Measurements from ENCODE around the gene LRRC47. TPM values are rescaled to one million over a fixed set of nuclear protein-coding genes. Genes with fewer than 3 reads are reported as not detected.

Gene LRRC47
- total and polyA plus RNA-seq, 2 of the 13 experiments (the other 11 are each of a cell fraction or from before 2014, with no cell fraction given): 18.3 to 52.5 TPM

DNA sequence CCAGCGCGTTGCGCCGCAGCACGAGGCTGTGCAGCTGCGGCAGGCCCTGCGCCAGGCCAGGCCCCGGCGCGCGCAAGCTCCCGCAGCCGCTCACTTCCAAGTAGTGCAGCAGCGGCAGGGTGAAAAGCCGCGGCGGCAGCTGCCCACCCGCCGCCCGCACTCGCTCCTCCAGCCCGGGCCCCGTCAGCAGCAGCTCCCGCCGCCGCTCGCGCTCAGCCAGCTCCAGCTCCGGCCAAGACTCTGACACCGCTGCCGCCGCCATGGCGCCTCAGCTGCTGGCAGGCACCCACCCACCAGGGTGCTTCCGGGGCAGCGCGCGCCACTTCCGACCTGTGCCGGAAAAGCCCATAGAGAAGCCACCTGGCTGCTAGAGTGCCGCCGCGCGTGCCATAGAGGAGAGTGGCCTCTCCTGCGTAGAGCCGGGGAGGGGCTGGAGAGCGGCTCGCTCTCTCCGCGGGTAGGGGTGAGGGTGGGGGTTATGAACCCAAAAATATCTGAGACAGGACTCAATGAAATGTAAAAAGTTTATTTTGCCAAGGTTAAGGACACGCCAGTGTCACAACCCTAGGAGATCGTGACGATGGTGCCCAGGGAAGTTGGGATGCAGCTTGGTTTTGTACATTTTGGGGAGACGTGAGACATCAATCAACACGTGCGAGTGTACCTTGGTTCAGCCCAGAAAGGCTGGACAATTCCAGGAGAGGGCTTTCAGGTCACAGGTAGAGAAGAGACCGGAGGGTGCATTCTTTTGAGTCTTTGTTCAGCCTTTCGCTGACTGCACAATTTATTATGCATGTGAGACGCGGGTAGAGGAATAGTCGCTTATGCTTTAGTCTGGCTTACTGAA is at the start of gene LRRC47 (continued):
- TF ChIP-seq ZNF513 (CRISPR knock-in tag; conservative IDR thresholded peaks at IDR 0.05): no peak
- TF ChIP-seq ZNF761 (CRISPR knock-in tag; conservative IDR thresholded peaks at IDR 0.05): no peak
- peak; percentile 97 for TF ChIP-seq ZSCAN25 (CRISPR knock-in tag; IDR thresholded peaks at IDR 0.05)
- no peak; the same call in 1 of the 2 replicates for TF ChIP-seq ZNF30 (CRISPR knock-in tag; IDR thresholded peaks at IDR 0.05)
- TF ChIP-seq RFXAP (CRISPR knock-in tag; IDR thresholded peaks at IDR 0.05; ENCODE audit: borderline replicate concordance): peak; percentile 68; the same call in 1 of the 2 replicates
- TF ChIP-seq ZNF605 (CRISPR knock-in tag; IDR thresholded peaks at IDR 0.05): no peak
- TF ChIP-seq ZNF44 (CRISPR knock-in tag; IDR thresholded peaks at IDR 0.05): no peak
- no peak for TF ChIP-seq MZF1 (CRISPR knock-in tag; IDR thresholded peaks at IDR 0.05; ENCODE audit: borderline replicate concordance)
- peak; percentile 90 for TF ChIP-seq XRCC5 (optimal IDR thresholded peaks at IDR 0.05; ENCODE audit: low read length)
- TF ChIP-seq TMF1 (CRISPR knock-in tag; IDR thresholded peaks at IDR 0.05; ENCODE audit: low read depth): peak; percentile 44; the same call in 1 of the 2 replicates
- TF ChIP-seq SKI (IDR thresholded peaks at IDR 0.05; ENCODE audit: partially characterized antibody): no peak
- TF ChIP-seq ZNF276 (CRISPR knock-in tag; IDR thresholded peaks at IDR 0.05; ENCODE audit: low read depth): no peak
- TF ChIP-seq, protein P1, sequence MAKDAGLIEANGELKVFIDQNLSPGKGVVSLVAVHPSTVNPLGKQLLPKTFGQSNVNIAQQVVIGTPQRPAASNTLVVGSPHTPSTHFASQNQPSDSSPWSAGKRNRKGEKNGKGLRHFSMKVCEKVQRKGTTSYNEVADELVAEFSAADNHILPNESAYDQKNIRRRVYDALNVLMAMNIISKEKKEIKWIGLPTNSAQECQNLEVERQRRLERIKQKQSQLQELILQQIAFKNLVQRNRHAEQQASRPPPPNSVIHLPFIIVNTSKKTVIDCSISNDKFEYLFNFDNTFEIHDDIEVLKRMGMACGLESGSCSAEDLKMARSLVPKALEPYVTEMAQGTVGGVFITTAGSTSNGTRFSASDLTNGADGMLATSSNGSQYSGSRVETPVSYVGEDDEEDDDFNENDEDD (CRISPR knock-in tag; IDR thresholded peaks at IDR 0.05; ENCODE audit: borderline replicate concordance): peak; percentile 66; the same call in 1 of the 2 replicates
- TF ChIP-seq MBNL3 (CRISPR knock-in tag; conservative IDR thresholded peaks at IDR 0.05): no peak
- TF ChIP-seq, protein P2, sequence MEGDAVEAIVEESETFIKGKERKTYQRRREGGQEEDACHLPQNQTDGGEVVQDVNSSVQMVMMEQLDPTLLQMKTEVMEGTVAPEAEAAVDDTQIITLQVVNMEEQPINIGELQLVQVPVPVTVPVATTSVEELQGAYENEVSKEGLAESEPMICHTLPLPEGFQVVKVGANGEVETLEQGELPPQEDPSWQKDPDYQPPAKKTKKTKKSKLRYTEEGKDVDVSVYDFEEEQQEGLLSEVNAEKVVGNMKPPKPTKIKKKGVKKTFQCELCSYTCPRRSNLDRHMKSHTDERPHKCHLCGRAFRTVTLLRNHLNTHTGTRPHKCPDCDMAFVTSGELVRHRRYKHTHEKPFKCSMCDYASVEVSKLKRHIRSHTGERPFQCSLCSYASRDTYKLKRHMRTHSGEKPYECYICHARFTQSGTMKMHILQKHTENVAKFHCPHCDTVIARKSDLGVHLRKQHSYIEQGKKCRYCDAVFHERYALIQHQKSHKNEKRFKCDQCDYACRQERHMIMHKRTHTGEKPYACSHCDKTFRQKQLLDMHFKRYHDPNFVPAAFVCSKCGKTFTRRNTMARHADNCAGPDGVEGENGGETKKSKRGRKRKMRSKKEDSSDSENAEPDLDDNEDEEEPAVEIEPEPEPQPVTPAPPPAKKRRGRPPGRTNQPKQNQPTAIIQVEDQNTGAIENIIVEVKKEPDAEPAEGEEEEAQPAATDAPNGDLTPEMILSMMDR (CRISPR knock-in tag; IDR thresholded peaks at IDR 0.05): 0 out of 2 replicates have a peak, but pooled peaks have one; percentile 14
- TF ChIP-seq ZNF446 (CRISPR knock-in tag; IDR thresholded peaks at IDR 0.05): no peak
- no peak for TF ChIP-seq RFX1 (IDR thresholded peaks at IDR 0.05)
- TF ChIP-seq, protein P3, sequence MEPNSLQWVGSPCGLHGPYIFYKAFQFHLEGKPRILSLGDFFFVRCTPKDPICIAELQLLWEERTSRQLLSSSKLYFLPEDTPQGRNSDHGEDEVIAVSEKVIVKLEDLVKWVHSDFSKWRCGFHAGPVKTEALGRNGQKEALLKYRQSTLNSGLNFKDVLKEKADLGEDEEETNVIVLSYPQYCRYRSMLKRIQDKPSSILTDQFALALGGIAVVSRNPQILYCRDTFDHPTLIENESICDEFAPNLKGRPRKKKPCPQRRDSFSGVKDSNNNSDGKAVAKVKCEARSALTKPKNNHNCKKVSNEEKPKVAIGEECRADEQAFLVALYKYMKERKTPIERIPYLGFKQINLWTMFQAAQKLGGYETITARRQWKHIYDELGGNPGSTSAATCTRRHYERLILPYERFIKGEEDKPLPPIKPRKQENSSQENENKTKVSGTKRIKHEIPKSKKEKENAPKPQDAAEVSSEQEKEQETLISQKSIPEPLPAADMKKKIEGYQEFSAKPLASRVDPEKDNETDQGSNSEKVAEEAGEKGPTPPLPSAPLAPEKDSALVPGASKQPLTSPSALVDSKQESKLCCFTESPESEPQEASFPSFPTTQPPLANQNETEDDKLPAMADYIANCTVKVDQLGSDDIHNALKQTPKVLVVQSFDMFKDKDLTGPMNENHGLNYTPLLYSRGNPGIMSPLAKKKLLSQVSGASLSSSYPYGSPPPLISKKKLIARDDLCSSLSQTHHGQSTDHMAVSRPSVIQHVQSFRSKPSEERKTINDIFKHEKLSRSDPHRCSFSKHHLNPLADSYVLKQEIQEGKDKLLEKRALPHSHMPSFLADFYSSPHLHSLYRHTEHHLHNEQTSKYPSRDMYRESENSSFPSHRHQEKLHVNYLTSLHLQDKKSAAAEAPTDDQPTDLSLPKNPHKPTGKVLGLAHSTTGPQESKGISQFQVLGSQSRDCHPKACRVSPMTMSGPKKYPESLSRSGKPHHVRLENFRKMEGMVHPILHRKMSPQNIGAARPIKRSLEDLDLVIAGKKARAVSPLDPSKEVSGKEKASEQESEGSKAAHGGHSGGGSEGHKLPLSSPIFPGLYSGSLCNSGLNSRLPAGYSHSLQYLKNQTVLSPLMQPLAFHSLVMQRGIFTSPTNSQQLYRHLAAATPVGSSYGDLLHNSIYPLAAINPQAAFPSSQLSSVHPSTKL (CRISPR knock-in tag; IDR thresholded peaks at IDR 0.05): peak; percentile 35; the same call in 1 of the 2 replicates
- no peak; the same call in 1 of the 2 replicates for TF ChIP-seq ZNF746 (CRISPR knock-in tag; IDR thresholded peaks at IDR 0.05)
